KMS-11 (cell line): Measurements from ENCODE around the gene PLOD3.

Source experiments
- H2AFZ ChIP-seq: fragments of 200-600 bp; sonication (generic); 2 replicates; pipeline ENCODE4 v1.6.1; 2016; ENCODE audit warnings: antibody characterized with exemption, mixed run types, low read depth
- H3K27ac ChIP-seq: fragments of 200-600 bp; sonication (generic); 2 replicates; pipeline ENCODE4 v1.6.1; 2016; ENCODE audit warnings: mild to moderate bottlenecking, mixed run types
- H3K27me3 ChIP-seq: fragments of 200-600 bp; sonication (generic); 2 replicates; pipeline ENCODE4 v1.6.1; 2017; ENCODE audit warnings: mild to moderate bottlenecking, low read depth, mixed run types, moderate library complexity; ENCODE audit not compliant: insufficient read depth
- H3K36me3 ChIP-seq: fragments of 200-600 bp; sonication (generic); 2 replicates; pipeline ENCODE4 v1.6.1; 2017; ENCODE audit warnings: mild to moderate bottlenecking, mixed run types; ENCODE audit not compliant: insufficient read depth
- H3K4me1 ChIP-seq: fragments of 200-600 bp; sonication (generic); 2 replicates; pipeline ENCODE4 v1.6.1; 2016; ENCODE audit warnings: mild to moderate bottlenecking, low read depth, mixed run types; ENCODE audit not compliant: poor library complexity, severe bottlenecking
- H3K4me2 ChIP-seq: fragments of 200-600 bp; sonication (generic); 2 replicates; pipeline ENCODE4 v1.7.0; 2016; ENCODE audit warnings: mild to moderate bottlenecking, mixed run types
- H3K4me3 ChIP-seq: fragments of 200-600 bp; sonication (generic); IDR thresholded peaks from 2 replicates; pipeline ENCODE4 v1.6.1; 2017; ENCODE audit warnings: low read depth, low read length, mixed read lengths; ENCODE audit not compliant: insufficient read depth
- H3K79me2 ChIP-seq: fragments of 200-600 bp; sonication (generic); 2 replicates; pipeline ENCODE4 v1.6.1; 2016; ENCODE audit warnings: low read depth, mixed run types; ENCODE audit not compliant: insufficient read depth
- H3K9ac ChIP-seq: fragments of 200-600 bp; sonication (generic); 2 replicates; pipeline ENCODE4 v1.6.1; 2016; ENCODE audit warnings: mild to moderate bottlenecking, mixed run types
- H4K20me1 ChIP-seq: fragments of 200-600 bp; sonication (generic); 2 replicates; pipeline ENCODE4 v1.6.1; 2016; ENCODE audit warnings: mild to moderate bottlenecking, mixed run types; ENCODE audit not compliant: insufficient read depth
- CTCF ChIP-seq: fragments of 200-600 bp; sonication (generic); conservative IDR thresholded peaks from 2 replicates; pipeline ENCODE4 v1.6.1; 2017; ENCODE audit warnings: low read depth, mild to moderate bottlenecking, antibody characterized with exemption, low read length, moderate library complexity, mixed read lengths

Gene PLOD3

GRCh38 chr7:101245147-101245668, 27.8 kb upstream of the PLOD3 start:
- Histone ChIP-seq H3K36me3 (no peaks in the 10 kb centered on the region), H2AFZ (peak overlapping the region; percentile 68), H3K9ac (peak overlapping the region; percentile 93; the same call in 1 of the 2 replicates), H3K27ac (peak overlapping the region; percentile 89; the same call in 1 of the 2 replicates), H3K4me3 (no peak overlapping the region), H3K4me1 (peaks cover 21% of the 10 kb centered on the region), H3K4me2 (peak overlapping the region; percentile 93), H3K79me2 (peaks cover 29% of the 10 kb centered on the region), H3K27me3 (no peaks in the 10 kb centered on the region), H4K20me1 (no peaks in the 10 kb centered on the region)
- no peak for TF ChIP-seq CTCF

DNA sequence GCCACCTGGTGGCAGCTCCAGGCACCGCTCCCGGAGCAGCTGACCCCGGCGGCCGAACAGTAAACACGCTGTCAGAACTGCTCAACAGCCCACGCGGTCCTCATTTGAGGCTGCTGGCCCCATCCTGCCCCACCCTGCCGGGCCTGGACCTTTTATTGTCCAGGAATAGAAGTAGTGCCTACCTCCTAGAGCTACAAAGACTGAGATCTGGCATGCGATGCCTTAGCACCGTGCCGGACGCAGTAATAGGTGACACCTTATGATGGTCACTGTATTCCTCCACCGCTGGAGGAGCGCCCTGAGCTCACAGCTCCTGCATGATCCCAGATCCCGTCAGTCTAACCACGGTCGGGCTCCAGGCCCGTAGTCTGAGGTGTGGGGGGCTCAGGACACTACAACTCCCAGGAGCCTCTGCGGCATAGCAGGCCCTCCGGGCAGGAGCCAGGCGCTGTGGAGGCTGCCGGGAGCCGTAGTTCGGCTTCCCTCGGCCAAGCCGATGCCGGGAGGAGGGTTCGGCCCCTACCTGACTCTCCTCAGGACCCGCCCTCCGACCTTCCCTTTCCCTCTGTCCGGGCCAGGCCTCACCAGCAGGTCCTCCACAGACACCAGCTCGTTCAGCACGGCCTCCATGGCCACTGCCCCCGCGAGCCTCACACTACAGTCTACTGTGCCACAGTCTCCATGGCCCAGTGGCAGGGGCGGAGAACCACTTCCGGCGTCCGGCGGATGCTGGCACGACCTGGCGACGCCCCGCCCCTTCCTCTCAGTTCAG, 27.2 kb upstream of the PLOD3 start, which contains the start of gene FIS1:
Gene FIS1 (minus strand): TSS at position 707 of the 772 bp plus-strand sequence. CDS start 77 bp downstream, at position 630.
- no peaks in the 10 kb centered on the region for H4K20me1 ChIP-seq
- H3K4me1 ChIP-seq: peaks cover 19% of the 10 kb centered on the region
- peak within 1 kb of the TSS; percentile 93 for H3K9ac ChIP-seq
- H3K79me2 ChIP-seq: peaks cover 23% of the 10 kb centered on the region
- TF ChIP-seq CTCF: peak; percentile 91
- H2AFZ ChIP-seq: peak within 1 kb of the TSS; percentile 68
- H3K4me3 ChIP-seq: peak within 1 kb of the TSS; percentile 75
- peak within 1 kb of the TSS; percentile 93 for H3K4me2 ChIP-seq
- no peaks in the 10 kb centered on the region for H3K27me3 ChIP-seq
- no peaks in the 10 kb centered on the region for H3K36me3 ChIP-seq
- H3K27ac ChIP-seq: peak within 1 kb of the TSS; percentile 89

DNA sequence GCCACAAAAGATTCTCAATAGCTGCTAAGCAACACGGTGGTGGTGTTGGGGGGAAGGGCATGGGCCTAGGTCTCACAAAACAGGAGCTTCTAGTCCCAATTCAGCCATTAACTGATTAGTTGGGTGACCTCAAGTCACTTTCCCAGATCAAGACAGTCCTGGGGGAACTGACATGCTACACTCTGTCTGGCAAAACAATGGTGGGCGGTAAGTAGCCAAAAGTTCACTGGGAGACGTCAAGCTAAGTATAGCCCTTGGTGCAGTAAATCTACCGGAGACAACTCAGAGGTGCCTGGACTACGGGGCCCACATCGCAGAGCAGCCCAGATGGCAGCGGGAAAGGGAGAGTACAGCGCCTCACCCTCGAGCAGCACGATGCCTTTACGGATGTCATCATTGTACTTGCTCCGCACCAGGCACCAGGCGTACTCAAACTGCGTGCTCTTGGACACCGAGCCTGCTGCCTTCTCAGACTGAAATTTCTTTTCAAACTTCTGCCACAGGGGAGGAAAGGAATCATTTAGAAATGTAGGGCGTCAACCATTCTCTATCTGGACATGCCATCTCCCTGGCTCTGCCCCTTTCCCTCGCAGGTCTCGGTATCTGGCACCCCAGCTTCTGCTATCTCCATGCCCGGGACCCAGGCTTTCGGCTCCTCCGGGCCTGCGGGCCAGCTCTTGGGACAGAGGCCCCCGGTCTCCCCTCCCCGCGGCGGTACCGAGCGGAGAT, 26.4 kb upstream of the PLOD3 start:
- Histone ChIP-seq H2AFZ (peak overlapping the region; percentile 68), H4K20me1 (no peaks in the 10 kb centered on the region), H3K9ac (peak overlapping the region; percentile 93; the same call in 1 of the 2 replicates), H3K4me2 (peak overlapping the region; percentile 93), H3K27ac (peak overlapping the region; percentile 89), H3K4me1 (peaks cover 19% of the 10 kb centered on the region), H3K4me3 (peak overlapping the region; percentile 75), H3K27me3 (no peaks in the 10 kb centered on the region), H3K36me3 (no peaks in the 10 kb centered on the region), H3K79me2 (peaks cover 18% of the 10 kb centered on the region)
- TF ChIP-seq CTCF: no peak; the same call in 1 of the 2 replicates

DNA sequence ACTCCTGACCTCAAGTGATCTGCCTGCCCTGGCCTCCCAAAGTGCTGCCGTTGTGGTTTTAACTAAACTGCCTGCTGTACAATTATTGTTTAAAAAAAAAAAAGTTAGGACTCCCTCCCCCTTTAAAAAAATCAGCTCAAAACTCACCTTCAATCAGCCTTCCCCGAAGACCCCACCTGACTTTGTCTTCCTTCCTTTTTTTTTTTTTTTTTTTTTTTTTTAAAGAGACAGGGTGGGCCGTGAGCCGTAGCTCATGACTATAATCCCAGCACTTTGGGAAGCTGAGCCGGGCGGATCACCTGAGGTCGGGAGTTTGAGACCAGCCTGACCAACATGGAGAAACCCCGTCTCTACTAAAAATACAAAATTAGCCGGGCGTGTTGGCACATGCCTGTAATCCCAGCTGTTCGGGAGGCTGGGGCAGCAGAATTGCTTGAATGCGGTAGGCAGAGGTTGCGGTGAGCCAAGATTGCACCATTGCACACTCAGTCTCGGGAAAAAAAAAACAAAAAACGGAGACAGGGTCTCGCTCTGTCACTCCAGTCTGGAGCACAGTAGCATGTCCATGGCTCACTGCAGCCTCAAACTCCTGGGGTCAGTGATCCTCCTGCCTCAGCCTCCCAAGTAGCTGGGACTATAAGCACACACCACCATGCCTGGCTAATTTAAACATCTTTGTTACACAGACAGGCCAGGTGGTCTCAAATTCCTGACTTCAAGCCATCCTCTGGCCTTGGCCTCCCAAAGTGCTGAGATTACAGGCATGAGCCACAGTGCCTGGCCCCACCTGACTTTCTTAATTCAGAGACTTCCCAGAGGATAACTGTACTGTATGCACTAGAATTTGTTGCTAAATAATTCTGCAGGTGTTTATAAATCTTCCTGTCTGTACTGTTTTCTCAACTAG, 24.3 kb upstream of the PLOD3 start:
- no peaks in the 10 kb centered on the region for H3K27me3 ChIP-seq
- no peak overlapping the region for H2AFZ ChIP-seq
- H3K36me3 ChIP-seq: no peaks in the 10 kb centered on the region
- no peak overlapping the region for H3K27ac ChIP-seq
- H3K4me2 ChIP-seq: no peak overlapping the region
- TF ChIP-seq CTCF: no peak
- H3K4me1 ChIP-seq: peaks cover 19% of the 10 kb centered on the region
- peaks cover 18% of the 10 kb centered on the region for H3K79me2 ChIP-seq
- H4K20me1 ChIP-seq: no peaks in the 10 kb centered on the region
- H3K9ac ChIP-seq: no peak overlapping the region
- H3K4me3 ChIP-seq: no peak overlapping the region
